HuH-7.5 (cell line): ENCODE data around the gene OR8A1.

Source experiments
- DNase-seq: peaks from one replicate; pipeline ENCODE4 v3.0.0; 2011; ENCODE audit warnings: low spot score

OR8A1 gene

GRCh38 chr11:124569697-124570096, at the start of gene OR8A1:
OR8A1 (plus strand) TSS chr11:124569997; CDS start chr11:124570120, 123 bp downstream.
- DNase-seq: no peak

GRCh38 chr11:124520550-124520854, 49.3 kb upstream of the OR8A1 start:
- no peak for DNase-seq

- DNase-seq: no peak
These were observed 36.2 kb upstream of the OR8A1 start for GRCh38 chr11:124533626-124534025.

GRCh38 chr11:124534051-124534450, 35.7 kb upstream of the OR8A1 start:
- no peak for DNase-seq

GRCh38 chr11:124535552-124536232, 34.1 kb upstream of the OR8A1 start:
- no peak for DNase-seq

GRCh38 chr11:124536520-124536919, 33.3 kb upstream of the OR8A1 start:
- peak; percentile 18 for DNase-seq

- no peak for DNase-seq
These were observed 31.8 kb upstream of the OR8A1 start for GRCh38 chr11:124538019-124538418.

- DNase-seq: no peak
These were observed 28.6 kb upstream of the OR8A1 start for GRCh38 chr11:124541204-124541603.

- no peak for DNase-seq
These were observed 26.7 kb upstream of the OR8A1 start for GRCh38 chr11:124543145-124543544.

GRCh38 chr11:124543554-124543953, 26.2 kb upstream of the OR8A1 start, which contains the start of gene OR8B12:
OR8B12 (minus strand) TSS chr11:124543654; CDS start chr11:124543654, 0 bp downstream.
- DNase-seq: no peak

- no peak for DNase-seq
These were observed 18.6 kb upstream of the OR8A1 start for GRCh38 chr11:124551189-124551588.

GRCh38 chr11:124551987-124552386, 17.8 kb upstream of the OR8A1 start:
- no peak for DNase-seq

GRCh38 chr11:124556828-124557227, 13.0 kb upstream of the OR8A1 start:
- no peak for DNase-seq

GRCh38 chr11:124570160-124570559, 363 bp downstream of the OR8A1 start:
- DNase-seq: no peak

GRCh38 chr11:124577716-124578427, 8.1 kb downstream of the OR8A1 start:
- DNase-seq: no peak

- DNase-seq: no peak
These were observed 9.0 kb downstream of the OR8A1 start for GRCh38 chr11:124578761-124579160.

GRCh38 chr11:124581817-124582216, 12.0 kb downstream of the OR8A1 start:
- no peak for DNase-seq

- DNase-seq: no peak
These were observed 12.8 kb downstream of the OR8A1 start for GRCh38 chr11:124582565-124582964.

- no peak for DNase-seq
These were observed 14.0 kb downstream of the OR8A1 start for GRCh38 chr11:124583781-124584180.

GRCh38 chr11:124584681-124585372, 15.0 kb downstream of the OR8A1 start:
- no peak for DNase-seq

- no peak for DNase-seq
These were observed 16.6 kb downstream of the OR8A1 start for GRCh38 chr11:124586238-124586860.

- no peak for DNase-seq
These were observed 21.6 kb downstream of the OR8A1 start for GRCh38 chr11:124591430-124591829.

GRCh38 chr11:124592627-124593026, 22.8 kb downstream of the OR8A1 start:
- no peak for DNase-seq
